ENCODE data around the gene DNAJB13. TPM values are rescaled to one million over a fixed set of nuclear protein-coding genes. Genes with fewer than 3 reads are reported as not detected.

DNAJB13 gene
- total and polyA plus RNA-seq, 12 donors = 0.14 to 0.65 (median 0.34) TPM; not detected in 4

DNA sequence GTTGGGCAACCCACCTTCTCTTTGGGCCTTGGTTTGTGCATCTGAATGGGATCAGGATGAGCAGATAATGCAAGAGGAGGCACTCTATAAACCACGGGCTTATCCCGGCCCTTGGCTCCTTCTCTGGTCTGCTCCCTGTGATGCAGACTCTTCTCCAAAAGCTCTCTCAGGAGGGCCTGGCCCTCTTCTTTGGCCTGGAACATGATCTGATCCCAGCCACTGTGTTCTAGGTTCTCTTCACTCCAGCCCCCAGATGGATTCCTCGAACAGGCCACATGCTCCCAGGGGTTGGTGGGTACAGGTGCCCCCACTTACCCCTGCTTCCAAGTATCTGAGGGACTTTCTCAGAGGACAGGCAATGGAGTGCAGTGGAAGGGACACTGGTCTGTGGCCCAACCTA is 66.8 kb downstream of the DNAJB13 start:
- intact Hi-C loops (cut with DNase I) = no loop called here
- Histone ChIP-seq H3K4me1 (replicated peaks in 1 of 2) (peaks cover 21 to 24% of the 10 kb centered on the region in 2 donors), H3K27me3 (no peaks in the 10 kb centered on the region), H3K27ac (peak overlapping the region in 3 of 5 donors; percentile 81 to 88 (median 82)), H3K36me3 (replicated peaks in 1 of 2) (no peaks in the 10 kb centered on the region), H3K9me3 (replicated peaks in 1 of 3) (no peaks in the 10 kb centered on the region), H3K4me3 (no peak overlapping the region)
- DNase-seq = no peak
- TF ChIP-seq, protein P1, sequence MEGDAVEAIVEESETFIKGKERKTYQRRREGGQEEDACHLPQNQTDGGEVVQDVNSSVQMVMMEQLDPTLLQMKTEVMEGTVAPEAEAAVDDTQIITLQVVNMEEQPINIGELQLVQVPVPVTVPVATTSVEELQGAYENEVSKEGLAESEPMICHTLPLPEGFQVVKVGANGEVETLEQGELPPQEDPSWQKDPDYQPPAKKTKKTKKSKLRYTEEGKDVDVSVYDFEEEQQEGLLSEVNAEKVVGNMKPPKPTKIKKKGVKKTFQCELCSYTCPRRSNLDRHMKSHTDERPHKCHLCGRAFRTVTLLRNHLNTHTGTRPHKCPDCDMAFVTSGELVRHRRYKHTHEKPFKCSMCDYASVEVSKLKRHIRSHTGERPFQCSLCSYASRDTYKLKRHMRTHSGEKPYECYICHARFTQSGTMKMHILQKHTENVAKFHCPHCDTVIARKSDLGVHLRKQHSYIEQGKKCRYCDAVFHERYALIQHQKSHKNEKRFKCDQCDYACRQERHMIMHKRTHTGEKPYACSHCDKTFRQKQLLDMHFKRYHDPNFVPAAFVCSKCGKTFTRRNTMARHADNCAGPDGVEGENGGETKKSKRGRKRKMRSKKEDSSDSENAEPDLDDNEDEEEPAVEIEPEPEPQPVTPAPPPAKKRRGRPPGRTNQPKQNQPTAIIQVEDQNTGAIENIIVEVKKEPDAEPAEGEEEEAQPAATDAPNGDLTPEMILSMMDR (IDR thresholded peaks at IDR 0.05) = no peak
- 92 to 98% (median 95%) methylated on average over 3 of the region's 3 CpGs for WGBS, 4 donors

DNA sequence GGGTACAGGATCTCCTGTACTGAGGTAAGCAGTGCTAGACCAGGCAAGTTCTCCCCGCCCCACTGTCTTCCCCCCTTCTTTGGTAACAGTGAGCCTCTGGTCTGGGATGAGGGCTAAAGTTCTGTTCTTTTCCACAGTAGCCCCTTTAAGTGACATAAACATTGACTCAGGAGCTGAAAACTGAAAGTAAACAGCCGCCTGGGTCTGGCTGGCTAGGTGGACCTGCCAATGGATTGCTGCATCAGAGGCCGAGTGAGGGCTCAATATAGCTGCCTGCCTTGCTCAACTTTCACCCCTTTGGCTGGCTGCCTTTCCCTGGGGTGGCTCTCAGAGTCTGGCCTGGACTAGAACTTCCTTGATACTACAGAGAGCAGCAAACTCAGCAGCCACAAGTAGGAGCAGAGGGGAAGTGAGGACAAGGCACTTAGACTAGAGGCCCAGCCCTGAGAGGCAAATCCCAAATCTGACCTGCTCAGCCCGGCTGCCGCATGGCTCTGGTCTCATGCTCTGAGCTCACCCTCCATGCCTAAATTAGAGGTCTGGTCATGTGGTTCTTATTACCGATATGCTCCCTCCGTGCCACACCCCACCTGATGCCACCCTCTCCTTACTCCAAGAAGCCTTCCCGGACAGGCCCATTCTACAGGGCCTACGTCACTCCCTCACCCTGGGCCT is 67.6 kb downstream of the DNAJB13 start:
- H3K27me3 ChIP-seq = no peaks in the 10 kb centered on the region
- intact Hi-C loops (cut with DNase I) = no loop called here
- WGBS, 4 donors = 53 to 70% (median 60%) methylated on average over 8 to 9 of the region's 9 CpGs
- H3K36me3 ChIP-seq (replicated peaks in 1 of 2) = no peaks in the 10 kb centered on the region
- H3K4me3 ChIP-seq = no peak overlapping the region
- H3K4me1 ChIP-seq (replicated peaks in 1 of 2) = peaks cover 21 to 24% of the 10 kb centered on the region in 2 donors
- H3K9me3 ChIP-seq (replicated peaks in 1 of 3) = no peaks in the 10 kb centered on the region
- TF ChIP-seq, protein P1 (IDR thresholded peaks at IDR 0.05) = no peak
- peak in 1 of 2 donors; percentile 33 for TF ChIP-seq POLR2A (IDR thresholded peaks at IDR 0.05)
- H3K27ac ChIP-seq = peak overlapping the region; percentile 78 to 88 (median 82)
- peak; percentile 78 to 97 (median 93) for DNase-seq

DNA sequence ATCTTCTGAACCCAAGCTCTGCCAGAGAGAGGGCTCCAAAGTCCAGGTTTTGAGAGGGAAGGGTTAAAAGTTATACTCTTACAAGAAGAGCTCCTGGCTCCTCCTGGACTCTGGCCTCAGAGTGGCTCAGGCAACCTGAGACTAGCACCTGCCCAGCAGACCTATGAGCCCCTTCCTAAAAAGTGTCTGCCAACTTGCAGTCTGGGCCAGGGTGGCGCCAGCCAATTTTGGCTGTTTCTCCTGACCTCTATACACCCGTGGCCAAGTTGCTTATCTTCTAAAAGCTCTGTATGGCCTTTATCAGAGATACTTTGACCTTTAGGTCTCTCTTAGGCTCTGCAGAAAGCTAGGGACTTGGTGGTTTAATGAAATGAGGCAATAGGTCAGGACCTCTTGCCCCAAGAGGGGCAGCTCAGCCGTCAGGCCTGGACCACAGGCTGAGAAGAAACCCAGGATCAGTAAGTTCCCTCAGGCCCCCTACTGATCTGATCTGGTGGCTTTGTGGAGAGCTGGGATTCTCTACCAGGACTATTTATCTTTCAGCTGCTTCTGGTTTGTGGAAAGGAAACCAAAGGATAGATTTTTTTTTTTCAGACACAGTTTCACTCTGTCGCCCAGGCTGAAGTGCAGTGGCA is 68.4 kb downstream of the DNAJB13 start:
- intact Hi-C loops (cut with DNase I) = no loop called here
- peak in 1 of 7 donors; percentile 51 for DNase-seq
- WGBS, 4 donors = 34 to 54% (median 45%) methylated on average over 3 to 4 of the region's 4 CpGs
- no peak overlapping the region for H3K4me3 ChIP-seq
- peak overlapping the region; percentile 78 to 88 (median 82) for H3K27ac ChIP-seq
- no peak for TF ChIP-seq POLR2A (IDR thresholded peaks at IDR 0.05)
- TF ChIP-seq, protein P1 (IDR thresholded peaks at IDR 0.05) = no peak
- no peaks in the 10 kb centered on the region for H3K9me3 ChIP-seq (replicated peaks in 1 of 3)
- H3K36me3 ChIP-seq (replicated peaks in 1 of 2) = no peaks in the 10 kb centered on the region
- no peaks in the 10 kb centered on the region for H3K27me3 ChIP-seq
- peaks cover 21 to 30% of the 10 kb centered on the region in 2 donors for H3K4me1 ChIP-seq (replicated peaks in 1 of 2)

DNA sequence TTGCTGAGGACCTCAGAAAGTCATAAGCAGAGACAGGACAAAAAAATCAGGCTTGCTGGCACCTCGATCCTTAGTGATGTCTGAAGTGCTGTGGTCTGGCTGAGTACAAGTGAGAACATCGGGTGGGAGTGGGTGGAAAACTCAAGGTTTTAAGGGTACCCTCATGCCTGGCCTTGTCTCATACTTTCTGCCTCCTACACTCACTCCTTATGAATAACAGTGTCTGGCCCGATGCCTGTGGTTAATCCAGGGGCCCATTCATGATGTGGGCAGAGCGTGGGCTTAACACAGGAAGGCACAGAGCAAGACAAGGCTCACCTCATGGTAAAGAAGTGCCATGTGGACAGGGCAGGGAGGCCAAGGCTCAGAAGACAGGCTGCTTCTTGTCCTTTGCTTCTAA is 69.0 kb downstream of the DNAJB13 start:
- no peak overlapping the region for H3K4me3 ChIP-seq
- H3K27me3 ChIP-seq = no peaks in the 10 kb centered on the region
- intact Hi-C loops (cut with DNase I) = no loop called here
- no peaks in the 10 kb centered on the region for H3K9me3 ChIP-seq (replicated peaks in 1 of 3)
- no peak for TF ChIP-seq POLR2A (IDR thresholded peaks at IDR 0.05)
- TF ChIP-seq, protein P1 (IDR thresholded peaks at IDR 0.05) = no peak
- peak in 1 of 7 donors; percentile 46 for DNase-seq
- H3K4me1 ChIP-seq (replicated peaks in 1 of 2) = peaks cover 24 to 37% of the 10 kb centered on the region in 2 donors
- H3K36me3 ChIP-seq (replicated peaks in 1 of 2) = no peaks in the 10 kb centered on the region
- peak overlapping the region in 4 of 5 donors; percentile 27 to 88 (median 82) for H3K27ac ChIP-seq
- WGBS, 4 donors = 80 to 94% (median 87%) methylated on average over 4 of the region's 4 CpGs

Other genes with a start within 250 kb of the DNAJB13 start
- 100 to 1,000 TPM in 8 of 9 donors, 10 to 100 TPM in 1; 93.6 to 283 (median 141) TPM for gene RAB6A, start 190.0 kb upstream of the DNAJB13 start, total RNA-seq
- 100 to 1,000 TPM in 1 of 3 donors, 10 to 100 TPM in 2; 27.8 to 277 (median 40.5) TPM for gene RAB6A, start 190.0 kb upstream of the DNAJB13 start, polyA plus RNA-seq
- gene MRPL48, start 163.2 kb upstream of the DNAJB13 start, total RNA-seq = 10 to 100 TPM; 13.6 to 75.3 (median 30.1) TPM
- 10 to 100 TPM; 31.7 to 59.5 (median 32.3) TPM for gene MRPL48, start 163.2 kb upstream of the DNAJB13 start, polyA plus RNA-seq
- gene COA4, start 74.2 kb upstream of the DNAJB13 start, total RNA-seq = 100 to 1,000 TPM; 103 to 195 (median 135) TPM
- 100 to 1,000 TPM in 2 of 3 donors, 10 to 100 TPM in 1; 82.3 to 251 (median 114) TPM for gene COA4, start 74.2 kb upstream of the DNAJB13 start, polyA plus RNA-seq
- gene PAAF1, start 74.0 kb upstream of the DNAJB13 start, total RNA-seq = 10 to 100 TPM; 14.2 to 38.2 (median 29.1) TPM
- gene PAAF1, start 74.0 kb upstream of the DNAJB13 start, polyA plus RNA-seq = 10 to 100 TPM; 24.8 to 55.9 (median 25.1) TPM
- gene UCP2, start 31.8 kb downstream of the DNAJB13 start, total RNA-seq = 100 to 1,000 TPM in 1 of 9 donors, 10 to 100 TPM in 8; 12.4 to 117 (median 37.6) TPM
- 10 to 100 TPM; 26.0 to 91.3 (median 44.2) TPM for gene UCP2, start 31.8 kb downstream of the DNAJB13 start, polyA plus RNA-seq
- 1 to 10 TPM in 5 of 9 donors, under 1 TPM in 4; 0.36 to 4.0 (median 1.3) TPM for gene UCP3, start 58.1 kb downstream of the DNAJB13 start, total RNA-seq
- gene UCP3, start 58.1 kb downstream of the DNAJB13 start, polyA plus RNA-seq = 1 to 10 TPM in 2 of 3 donors, under 1 TPM in 1; 0.53 to 6.3 (median 4.7) TPM
- gene C2CD3, start 220.0 kb downstream of the DNAJB13 start, total RNA-seq = 10 to 100 TPM; 15.4 to 42.8 (median 28.1) TPM
- 10 to 100 TPM; 14.5 to 23.7 (median 21.7) TPM for gene C2CD3, start 220.0 kb downstream of the DNAJB13 start, polyA plus RNA-seq
- 10 to 100 TPM; 29.6 to 71.6 (median 47.5) TPM for gene PPME1, start 220.3 kb downstream of the DNAJB13 start, total RNA-seq
- 10 to 100 TPM; 47.8 to 61.7 (median 48.7) TPM for gene PPME1, start 220.3 kb downstream of the DNAJB13 start, polyA plus RNA-seq

Measured in adrenal gland (tissue), 12 donors.